GM21515 (cell line): ENCODE results near the gene SLC25A22.

ENCODE experiments used
- ATAC-seq: cut with Tn5 transposase; IDR thresholded peaks from one replicate; pipeline ENCODE4 v1.9.1; 2021; ENCODE audit not compliant: unreplicated experiment

The SLC25A22 gene

GRCh38 chr11:774873-775592 lies 23.0 kb downstream of the SLC25A22 start:
- no peak for ATAC-seq

- no peak for ATAC-seq
Measured at GRCh38 chr11:773830-774229, 24.3 kb downstream of the SLC25A22 start.

GRCh38 chr11:773425-773824 lies 24.7 kb downstream of the SLC25A22 start:
- ATAC-seq, result no peak

GRCh38 chr11:772429-773390 lies 25.4 kb downstream of the SLC25A22 start:
- no peak for ATAC-seq

DNA sequence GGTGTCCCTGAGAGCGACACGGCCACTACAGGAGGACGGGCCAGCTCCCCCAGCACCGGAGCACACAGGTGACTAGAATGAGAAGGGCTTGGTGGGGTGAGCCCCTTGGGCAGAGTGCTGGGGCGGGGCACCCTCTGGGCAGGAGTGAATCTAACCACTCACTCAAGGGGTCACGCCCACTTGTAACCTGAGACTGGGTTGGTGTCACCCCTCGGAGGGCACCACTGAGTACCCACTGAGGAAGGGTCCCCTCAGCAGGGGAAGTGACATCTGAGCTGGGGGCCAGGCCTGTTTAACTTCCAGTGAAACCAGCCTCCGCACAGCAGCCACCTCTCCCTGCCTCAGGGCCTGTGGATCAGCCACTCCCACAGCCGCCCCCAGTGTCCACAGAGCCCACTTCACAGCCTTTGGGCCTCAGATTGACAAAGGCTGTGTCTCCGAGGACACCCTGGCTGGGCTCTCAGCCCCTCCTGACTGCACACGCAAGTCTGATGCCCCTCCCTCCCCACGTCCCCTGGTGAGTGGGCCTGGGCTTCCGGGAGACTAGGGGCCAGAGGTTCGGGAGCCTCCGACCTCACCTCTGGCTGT lies 26.4 kb downstream of the SLC25A22 start:
- ATAC-seq, result no peak

DNA sequence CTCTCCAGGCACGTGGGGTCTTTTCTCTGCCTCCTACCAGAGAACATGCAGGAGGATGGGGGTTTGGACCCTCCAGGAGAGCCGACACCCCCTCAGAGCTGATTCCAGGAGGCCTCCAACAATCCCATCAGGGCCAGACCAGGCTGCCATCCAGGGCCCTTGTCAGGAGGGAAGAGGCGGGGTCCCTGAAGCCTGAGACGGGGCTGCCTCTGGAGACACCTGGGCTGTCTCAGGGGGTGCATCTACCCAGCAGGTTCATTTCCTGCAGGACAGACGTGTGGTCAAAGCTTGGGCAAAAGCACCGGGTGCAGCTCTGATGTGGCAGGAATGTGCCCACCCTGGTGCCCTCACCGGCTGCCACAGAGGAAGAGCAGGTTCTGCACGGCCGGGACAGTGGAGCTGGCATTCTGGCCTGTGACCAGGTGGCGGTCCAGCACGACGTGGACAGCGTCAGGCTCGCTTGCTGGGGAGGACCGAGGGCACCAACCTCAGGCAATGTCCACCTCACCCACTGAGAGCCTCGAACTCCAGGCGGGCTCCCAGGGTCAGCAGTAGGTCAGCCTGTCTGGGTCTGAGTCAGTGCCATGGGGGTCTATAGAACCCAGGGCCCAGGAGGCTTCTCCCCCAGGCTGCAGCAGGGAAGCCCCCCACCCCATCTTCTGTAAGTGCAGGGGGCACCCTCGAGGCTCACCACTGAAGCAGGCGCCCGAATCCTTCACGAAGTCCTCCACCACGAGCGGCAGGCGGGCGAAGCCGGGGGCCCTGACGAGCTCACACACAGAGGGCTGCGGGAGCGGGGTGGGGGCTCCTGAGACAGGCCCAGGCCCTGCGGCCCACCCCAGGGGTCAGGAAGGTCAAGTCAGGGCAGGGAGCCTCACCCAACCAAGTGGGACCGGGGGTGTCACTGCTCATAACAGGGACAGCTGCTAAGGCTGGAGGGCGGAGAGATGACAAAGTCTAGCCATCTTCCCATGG lies 27.2 kb downstream of the SLC25A22 start:
- ATAC-seq, result no peak

DNA sequence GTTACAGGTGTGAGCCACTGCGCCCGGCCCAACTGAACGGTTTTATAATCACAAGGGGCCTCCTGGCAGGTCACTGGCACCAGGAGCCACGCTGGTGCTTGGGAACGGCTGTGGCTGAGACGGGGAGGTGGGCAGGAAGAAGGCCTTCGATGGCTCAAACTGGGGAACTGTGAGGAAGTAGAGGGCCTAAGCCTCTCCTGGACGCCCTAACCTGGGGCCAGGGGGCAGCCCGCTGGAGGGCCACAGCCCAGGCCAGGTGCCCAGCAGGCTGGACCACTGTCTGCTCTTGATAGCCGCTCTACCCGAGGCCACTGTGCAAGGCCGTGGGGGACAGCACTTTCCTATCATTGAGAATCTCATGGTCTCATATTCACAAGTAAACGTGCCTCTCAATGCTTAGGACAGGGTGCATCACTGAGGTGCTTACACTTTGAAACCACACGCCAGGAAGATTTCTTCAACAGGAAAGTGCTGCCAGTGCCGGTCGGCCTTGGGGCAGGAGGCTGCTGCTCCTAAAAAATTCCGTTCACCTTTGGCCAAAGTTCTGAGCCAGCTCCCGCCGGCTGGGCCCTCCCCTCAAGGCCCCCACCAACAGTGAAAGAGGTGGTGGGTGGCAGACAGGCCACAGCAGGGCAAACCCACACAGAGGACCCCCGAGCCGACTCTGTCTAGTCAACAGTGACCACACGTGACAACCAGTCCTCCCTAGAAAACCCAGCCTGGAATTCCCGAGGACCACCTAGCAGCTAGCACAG lies 28.0 kb downstream of the SLC25A22 start:
- ATAC-seq, result no peak

- no peak for ATAC-seq
Measured at GRCh38 chr11:767238-767637, 30.8 kb downstream of the SLC25A22 start.

GRCh38 chr11:766936-767210 lies 31.2 kb downstream of the SLC25A22 start:
- no peak for ATAC-seq

DNA sequence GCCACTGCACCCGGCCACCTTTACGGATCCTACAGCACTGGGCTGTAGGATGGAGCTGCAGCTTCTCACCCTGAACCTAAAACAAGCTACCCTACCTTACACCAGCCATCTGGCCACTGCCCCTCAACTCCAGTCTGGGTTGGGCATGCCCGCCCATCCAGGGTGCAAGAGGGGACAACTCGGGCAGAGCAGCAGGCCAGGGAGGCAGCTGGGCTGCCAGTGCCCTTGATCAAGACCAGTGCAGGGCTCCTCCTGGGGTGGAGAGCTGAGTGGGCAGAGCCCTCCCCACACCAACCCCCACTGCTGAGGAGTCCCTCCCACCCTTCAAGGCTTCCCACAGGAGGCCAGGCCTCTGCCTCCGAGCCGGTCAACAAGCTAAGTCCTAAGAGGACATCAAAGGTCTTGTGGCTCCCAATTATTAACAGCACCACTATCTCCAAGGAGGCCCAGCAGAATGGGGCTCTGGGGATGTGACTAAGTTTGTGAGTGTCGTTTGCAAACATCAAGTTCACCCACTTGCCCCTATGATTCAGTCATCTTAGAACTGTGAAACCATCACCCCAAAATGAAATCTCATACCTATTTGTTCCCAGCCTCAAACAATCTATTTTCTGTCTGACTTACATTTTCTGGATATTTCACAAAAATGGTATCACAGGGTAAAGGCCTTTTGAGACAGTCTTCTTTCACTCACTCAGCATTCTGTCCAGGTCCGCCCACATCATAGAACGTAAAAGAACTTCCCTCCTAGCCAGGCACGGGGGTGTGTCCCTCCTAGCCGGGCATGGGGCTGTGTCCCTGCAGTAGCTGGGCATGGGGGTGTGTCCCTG lies 31.8 kb downstream of the SLC25A22 start:
- no peak for ATAC-seq

DNA sequence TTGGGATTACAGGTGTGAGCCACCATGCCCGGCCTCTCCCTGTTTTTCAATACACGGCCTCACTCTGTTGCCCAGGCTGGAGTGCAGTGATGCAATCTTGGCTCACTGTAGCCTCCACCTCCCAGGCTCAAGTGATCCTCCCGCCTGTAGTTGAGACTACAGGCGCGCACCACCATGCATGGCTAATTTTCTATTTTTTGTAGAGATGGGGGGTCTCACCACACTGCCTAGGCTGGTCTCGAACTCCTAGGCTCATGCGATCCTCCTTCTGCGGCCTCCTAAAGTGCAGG lies 32.3 kb downstream of the SLC25A22 start:
- no peak for ATAC-seq

DNA sequence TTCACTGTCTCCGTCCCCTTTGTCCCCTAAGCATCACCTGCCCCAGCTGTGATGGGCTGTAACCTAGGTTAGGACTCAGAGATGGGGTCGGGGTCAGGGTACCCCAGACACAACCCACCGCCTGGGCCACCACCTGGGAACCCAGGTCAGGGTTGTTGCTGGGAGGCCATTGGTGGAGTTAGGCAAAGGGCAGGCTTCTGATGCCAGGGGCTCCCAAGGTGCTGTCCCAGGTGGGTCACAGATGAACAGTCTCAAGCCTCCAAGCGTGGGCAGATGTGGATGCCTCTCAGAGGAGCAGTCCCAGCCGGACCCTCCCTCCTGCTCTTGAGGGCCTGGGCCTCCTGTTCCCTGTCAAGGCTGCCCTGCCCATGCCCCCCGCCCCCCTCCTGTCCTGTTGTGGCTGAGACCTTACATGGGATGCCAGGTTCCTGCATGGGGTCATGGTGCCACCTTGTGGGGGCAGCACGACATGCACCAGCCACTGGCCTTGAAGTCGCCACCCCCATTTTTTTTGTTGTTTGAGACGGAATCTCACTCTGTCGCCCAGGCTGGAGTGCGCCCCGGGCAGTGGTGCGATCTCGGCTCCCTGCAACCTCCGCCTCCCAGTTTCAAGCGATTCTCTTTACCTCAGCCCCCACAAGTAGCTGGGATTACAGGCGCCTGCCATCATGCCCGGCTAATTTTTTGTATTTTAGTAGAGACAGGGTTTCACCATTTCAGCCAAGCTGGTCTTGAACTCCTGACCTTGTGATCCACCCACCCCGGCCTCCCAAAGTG lies 32.9 kb downstream of the SLC25A22 start:
- ATAC-seq, result no peak

- no peak for ATAC-seq
Measured at GRCh38 chr11:764322-765024, 33.6 kb downstream of the SLC25A22 start.

DNA sequence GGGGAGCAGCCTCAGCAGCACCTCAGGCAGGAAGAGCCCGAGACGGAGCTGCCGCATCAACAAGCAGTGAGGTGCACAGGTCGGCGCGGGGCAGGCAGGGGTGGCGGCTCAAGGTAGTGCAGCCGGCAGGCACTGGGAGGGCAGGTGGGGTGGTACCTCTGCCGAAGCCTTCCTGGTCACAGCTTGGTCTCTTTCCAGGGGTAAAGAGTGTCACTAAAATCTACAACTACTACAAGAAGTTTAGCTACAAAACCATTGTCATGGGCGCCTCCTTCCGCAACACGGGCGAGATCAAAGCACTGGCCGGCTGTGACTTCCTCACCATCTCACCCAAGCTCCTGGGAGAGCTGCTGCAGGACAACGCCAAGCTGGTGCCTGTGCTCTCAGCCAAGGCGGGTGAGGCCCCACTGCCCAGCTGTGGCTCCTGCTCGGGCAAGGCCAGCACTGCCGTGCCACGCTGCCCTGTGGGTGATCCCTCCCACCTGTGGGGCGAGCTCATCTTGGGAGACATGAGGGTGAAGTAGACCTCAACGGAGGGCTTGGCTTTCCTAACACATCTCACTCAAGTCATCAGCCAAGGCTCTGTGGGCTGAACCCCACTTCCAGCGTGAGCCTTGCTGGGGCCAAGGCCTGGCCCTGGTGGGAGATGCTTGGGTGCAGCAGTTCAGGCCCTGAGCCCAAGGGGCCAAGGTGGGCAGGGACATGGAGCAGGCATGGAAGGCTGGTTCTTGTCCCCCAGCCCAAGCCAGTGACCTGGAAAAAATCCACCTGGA lies 34.3 kb downstream of the SLC25A22 start:
- no peak for ATAC-seq

- ATAC-seq, result no peak
Measured at GRCh38 chr11:763073-763463, 35.0 kb downstream of the SLC25A22 start.

DNA sequence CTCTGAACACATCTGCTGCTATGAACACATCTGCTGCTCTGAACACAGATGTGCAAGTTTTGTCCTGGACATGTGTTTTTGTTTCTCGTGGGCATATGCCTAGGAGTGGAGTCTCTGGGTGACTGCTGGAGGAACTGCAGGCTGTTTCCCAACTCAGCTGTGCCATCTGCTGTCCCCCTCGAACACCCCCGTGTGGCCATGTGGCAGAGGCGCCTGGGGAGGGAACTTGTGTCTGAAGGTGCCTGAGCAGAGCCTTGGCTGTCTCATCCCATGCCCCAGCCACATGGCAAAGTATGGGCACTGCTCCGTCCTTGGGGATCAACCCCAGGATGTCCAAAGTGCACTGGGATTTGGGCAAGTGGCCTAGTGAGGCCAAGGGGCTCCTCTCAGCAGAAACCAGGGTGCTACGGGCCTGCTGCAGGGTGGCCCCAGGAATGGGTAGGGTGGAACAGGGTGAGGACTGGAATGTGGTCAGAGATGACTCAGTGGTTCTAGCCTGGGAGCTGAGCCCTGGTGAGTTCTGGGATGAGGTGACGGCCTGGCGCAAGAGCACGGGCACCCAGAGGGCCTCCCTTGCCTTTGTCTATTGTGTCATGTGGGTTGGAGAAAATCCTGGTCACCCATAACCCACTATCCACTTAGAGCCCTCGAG lies 35.5 kb downstream of the SLC25A22 start:
- ATAC-seq, result no peak
